PC-3 (cell line): ENCODE results near the gene FBXO30.

Experiments
- EZH2 ChIP-seq: fragments of 300-600 bp; sonication (generic); IDR thresholded peaks from one replicate; pipeline ENCODE4 v1.6.1; 2017; ENCODE audit warnings: antibody characterized with exemption, mild to moderate bottlenecking, low read length; ENCODE audit not compliant: unreplicated experiment
- EZH2phosphoT487 ChIP-seq: fragments of 300-600 bp; sonication (generic); IDR thresholded peaks from 2 replicates; pipeline ENCODE4 v1.6.1; 2018; ENCODE audit warnings: mild to moderate bottlenecking, antibody characterized with exemption, low read length, borderline replicate concordance
- TF ChIP-seq, protein P1 (sequence below): fragments of 300-600 bp; sonication (generic); conservative IDR thresholded peaks from 2 replicates; pipeline ENCODE4 v1.5.1; 2017; ENCODE audit warnings: antibody characterized with exemption, low read depth, mild to moderate bottlenecking, low read length

DNA sequence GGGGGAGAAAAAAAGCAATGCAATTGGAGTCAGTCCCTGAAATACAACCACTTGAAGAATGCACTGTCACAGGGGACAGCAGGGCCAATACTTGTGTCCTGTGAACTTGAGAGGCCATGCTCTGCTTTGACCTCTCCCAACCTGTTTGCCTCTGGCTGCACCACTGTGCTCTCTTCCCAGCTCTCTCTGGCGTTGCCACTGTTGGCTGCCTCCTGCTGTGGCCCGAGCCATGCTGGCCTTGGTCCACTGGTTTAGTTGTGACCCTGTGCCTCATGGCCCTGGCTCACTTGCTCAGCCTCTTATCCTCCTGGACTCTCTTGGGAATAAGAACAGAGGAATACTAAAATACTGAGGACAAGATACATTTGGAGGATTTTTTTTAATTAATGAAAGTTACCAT, 14.5 kb upstream of the FBXO30 start:
- TF ChIP-seq, protein P1, sequence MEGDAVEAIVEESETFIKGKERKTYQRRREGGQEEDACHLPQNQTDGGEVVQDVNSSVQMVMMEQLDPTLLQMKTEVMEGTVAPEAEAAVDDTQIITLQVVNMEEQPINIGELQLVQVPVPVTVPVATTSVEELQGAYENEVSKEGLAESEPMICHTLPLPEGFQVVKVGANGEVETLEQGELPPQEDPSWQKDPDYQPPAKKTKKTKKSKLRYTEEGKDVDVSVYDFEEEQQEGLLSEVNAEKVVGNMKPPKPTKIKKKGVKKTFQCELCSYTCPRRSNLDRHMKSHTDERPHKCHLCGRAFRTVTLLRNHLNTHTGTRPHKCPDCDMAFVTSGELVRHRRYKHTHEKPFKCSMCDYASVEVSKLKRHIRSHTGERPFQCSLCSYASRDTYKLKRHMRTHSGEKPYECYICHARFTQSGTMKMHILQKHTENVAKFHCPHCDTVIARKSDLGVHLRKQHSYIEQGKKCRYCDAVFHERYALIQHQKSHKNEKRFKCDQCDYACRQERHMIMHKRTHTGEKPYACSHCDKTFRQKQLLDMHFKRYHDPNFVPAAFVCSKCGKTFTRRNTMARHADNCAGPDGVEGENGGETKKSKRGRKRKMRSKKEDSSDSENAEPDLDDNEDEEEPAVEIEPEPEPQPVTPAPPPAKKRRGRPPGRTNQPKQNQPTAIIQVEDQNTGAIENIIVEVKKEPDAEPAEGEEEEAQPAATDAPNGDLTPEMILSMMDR: no peak
- no peak for TF ChIP-seq EZH2
- TF ChIP-seq EZH2phosphoT487: no peak
